Measurements from ENCODE around the gene RBMS3. TPM values are rescaled to one million over a fixed set of nuclear protein-coding genes. Genes with fewer than 3 reads are reported as not detected.

Gene RBMS3
- total and polyA plus RNA-seq, 12 donors = 8.7 to 90.1 (median 51.2) TPM

GRCh38 chr3:29914861-29915524, 634.1 kb downstream of the RBMS3 start:
- no peak overlapping the region for H3K4me3 ChIP-seq
- H3K27ac ChIP-seq = no peak overlapping the region
- no peaks in the 10 kb centered on the region for H3K36me3 ChIP-seq (replicated peaks in 1 of 2)
- H3K9me3 ChIP-seq (replicated peaks in 1 of 3) = no peaks in the 10 kb centered on the region
- TF ChIP-seq CTCF (IDR thresholded peaks at IDR 0.05) = no peak
- no peak for TF ChIP-seq POLR2A (IDR thresholded peaks at IDR 0.05)
- WGBS, 4 donors = 87 to 89% (median 88%) methylated on average over 3 of the region's 3 CpGs
- H3K27me3 ChIP-seq = no peaks in the 10 kb centered on the region
- intact Hi-C loops (cut with DNase I) = no loop called here
- H3K4me1 ChIP-seq (replicated peaks in 1 of 2) = no peaks in the 10 kb centered on the region
- DNase-seq = no peak

- H3K27me3 ChIP-seq = no peaks in the 10 kb centered on the region
- no peaks in the 10 kb centered on the region for H3K9me3 ChIP-seq (replicated peaks in 1 of 3)
- no peaks in the 10 kb centered on the region for H3K4me1 ChIP-seq (replicated peaks in 1 of 2)
- intact Hi-C loops (cut with DNase I) = no loop called here
- no peak overlapping the region for H3K27ac ChIP-seq
- no peak for DNase-seq
- no peaks in the 10 kb centered on the region for H3K36me3 ChIP-seq (replicated peaks in 1 of 2)
- TF ChIP-seq CTCF (IDR thresholded peaks at IDR 0.05) (no peak), POLR2A (IDR thresholded peaks at IDR 0.05) (no peak)
- no peak overlapping the region for H3K4me3 ChIP-seq
- 84 to 94% (median 88%) methylated on average over 1 of the region's 1 CpG for WGBS, 4 donors
Measured at GRCh38 chr3:29919571-29919970, 638.7 kb downstream of the RBMS3 start.

- Histone ChIP-seq H3K27ac (no peak overlapping the region), H3K4me3 (no peak overlapping the region), H3K9me3 (replicated peaks in 1 of 3) (no peaks in the 10 kb centered on the region), H3K4me1 (replicated peaks in 1 of 2) (peaks cover 0 to 9% of the 10 kb centered on the region in 2 donors), H3K36me3 (replicated peaks in 1 of 2) (no peaks in the 10 kb centered on the region), H3K27me3 (no peaks in the 10 kb centered on the region)
- intact Hi-C loops (cut with DNase I) = no loop called here
- TF ChIP-seq CTCF (IDR thresholded peaks at IDR 0.05) (no peak), POLR2A (IDR thresholded peaks at IDR 0.05) (no peak)
- WGBS, 4 donors = 54 to 65% (median 62%) methylated on average over 5 of the region's 5 CpGs
- DNase-seq = peak in 3 of 7 donors; percentile 4 to 53 (median 27)
Measured at GRCh38 chr3:29922992-29923746, 642.3 kb downstream of the RBMS3 start.

- TF ChIP-seq CTCF (IDR thresholded peaks at IDR 0.05) (no peak), POLR2A (IDR thresholded peaks at IDR 0.05) (no peak)
- Histone ChIP-seq H3K36me3 (replicated peaks in 1 of 2) (no peaks in the 10 kb centered on the region), H3K9me3 (replicated peaks in 1 of 3) (no peaks in the 10 kb centered on the region), H3K27ac (no peak overlapping the region), H3K27me3 (no peaks in the 10 kb centered on the region), H3K4me1 (replicated peaks in 1 of 2) (peaks cover 0 to 9% of the 10 kb centered on the region in 2 donors), H3K4me3 (no peak overlapping the region)
- no peak for DNase-seq
- WGBS, 4 donors = 90 to 92% (median 92%) methylated on average over 10 of the region's 10 CpGs
- intact Hi-C loops (cut with DNase I) = no loop called here
Measured at GRCh38 chr3:29924783-29925561, 644.1 kb downstream of the RBMS3 start.
